NCI-H1694 (cell line): ENCODE measurements around the gene GPR137B.

ENCODE experiments used
- DNase-seq: peaks from one replicate; lab custom pipeline; 2025; lab: John Stamatoyannopoulos, UW

GPR137B gene

DNA sequence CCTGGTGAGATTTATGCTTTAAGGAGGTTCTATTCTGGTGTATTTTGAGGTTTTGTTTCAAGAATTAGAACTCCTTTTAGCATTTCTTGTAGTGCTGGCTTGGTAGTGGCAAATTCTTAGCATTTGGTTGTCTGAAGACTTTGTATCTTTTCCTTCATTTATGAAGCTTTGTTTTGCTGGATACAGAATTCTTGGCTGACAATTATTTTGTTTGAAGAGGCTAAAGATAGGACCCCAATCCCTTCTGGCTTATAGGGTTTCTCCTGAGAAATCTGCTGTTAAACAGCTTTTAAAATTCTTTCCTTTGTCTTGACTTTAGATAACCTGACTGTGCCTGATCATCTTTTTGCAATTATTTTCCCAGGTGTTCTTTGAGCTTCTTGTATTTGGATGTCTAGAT is 58.6 kb downstream of the GPR137B start:
- no peak for DNase-seq

DNA sequence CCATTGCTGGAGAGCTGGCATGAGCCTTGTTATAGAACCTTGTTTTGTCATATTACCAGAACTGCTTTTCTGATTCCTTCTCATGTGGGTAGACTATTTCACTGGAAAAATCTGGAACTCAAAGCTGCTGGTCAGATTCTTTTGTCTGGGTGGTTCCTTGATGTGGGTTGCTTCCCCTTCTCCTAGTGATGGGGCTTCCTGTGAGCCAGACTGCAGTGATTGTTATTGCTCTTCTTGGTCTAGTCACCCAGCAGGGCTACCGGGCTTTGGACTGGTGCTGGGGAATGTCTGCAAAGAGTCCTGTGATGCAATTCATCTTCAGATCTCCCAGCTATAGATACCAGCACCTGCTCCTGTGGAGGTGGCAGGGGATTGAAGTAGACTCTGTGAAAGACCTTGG is 59.4 kb downstream of the GPR137B start:
- no peak for DNase-seq

DNA sequence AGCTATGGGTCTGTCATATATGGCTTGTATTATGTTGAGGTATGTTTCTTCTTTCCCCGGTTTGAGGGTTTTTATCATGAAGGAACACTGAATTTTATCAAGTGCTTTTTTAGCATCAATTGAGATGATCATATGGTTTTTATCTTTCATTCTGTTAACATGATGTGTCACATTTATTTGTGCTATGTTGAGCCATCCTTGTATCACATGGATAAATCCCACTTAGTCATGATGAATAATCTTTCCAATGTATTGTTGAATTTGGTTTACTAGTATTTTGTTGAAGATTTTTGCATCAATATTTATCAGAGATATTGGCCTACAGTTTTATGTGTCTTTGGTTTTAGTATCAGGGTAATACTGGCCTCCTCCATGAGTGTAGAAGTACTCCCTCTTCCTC is 61.7 kb downstream of the GPR137B start:
- DNase-seq: no peak

DNA sequence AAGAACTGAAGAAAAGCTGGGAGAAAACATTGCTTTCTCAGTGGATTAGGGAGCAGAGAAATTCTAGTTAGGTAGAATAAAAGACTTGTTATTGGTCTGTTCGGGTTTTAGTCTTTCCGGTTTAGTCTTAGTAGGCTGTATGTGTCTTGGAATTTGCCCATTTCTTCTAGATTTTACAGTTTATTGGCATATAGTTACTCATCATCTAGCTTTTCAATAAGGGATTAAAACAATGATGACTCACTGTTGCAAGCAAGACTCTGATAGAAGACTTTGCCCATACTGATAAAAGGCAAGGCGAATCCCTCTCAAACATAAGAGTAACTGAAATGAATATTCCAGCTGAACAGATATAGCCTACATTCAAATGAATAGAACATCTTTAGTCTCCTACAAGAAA is 62.3 kb downstream of the GPR137B start:
- no peak for DNase-seq

DNA sequence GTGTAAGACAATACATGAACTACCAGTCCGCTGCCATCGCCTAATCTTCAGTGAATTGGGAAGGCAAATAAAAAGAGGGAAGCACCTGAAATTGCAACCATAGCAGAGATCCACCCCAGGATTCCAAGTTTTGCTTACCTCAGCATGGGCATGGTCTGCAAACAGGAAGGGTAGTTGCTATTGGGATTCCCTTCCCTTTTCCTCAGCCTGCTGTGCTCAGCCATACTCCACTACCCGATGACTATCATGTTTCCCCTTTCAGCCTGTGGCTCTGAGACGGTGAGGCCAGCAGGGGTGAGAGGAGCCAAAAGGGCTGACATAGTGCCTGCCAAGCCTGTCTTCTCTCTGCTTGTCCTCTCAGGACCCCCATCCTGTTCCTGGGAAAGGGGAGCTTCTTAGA is 64.2 kb downstream of the GPR137B start:
- no peak for DNase-seq

DNA sequence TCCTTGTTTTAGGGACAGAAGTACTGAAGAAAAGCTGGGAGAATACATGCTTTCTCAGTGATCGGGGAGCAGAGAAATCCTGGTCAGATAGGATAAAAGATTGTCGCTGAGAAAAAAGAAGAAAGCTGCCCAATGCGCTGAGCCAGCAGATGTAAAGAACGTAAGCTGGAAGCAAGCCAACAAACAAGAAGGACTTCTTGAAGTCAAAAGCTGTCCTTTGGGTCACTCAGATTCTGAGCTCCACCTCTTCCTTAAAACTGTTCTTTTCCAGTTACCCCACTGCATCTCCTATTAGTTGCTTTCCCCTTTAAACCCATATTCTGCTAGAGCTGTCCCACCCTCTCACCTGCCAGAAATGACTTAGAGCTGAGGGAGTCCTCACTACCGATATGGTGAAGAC is 64.8 kb downstream of the GPR137B start:
- DNase-seq: no peak

DNA sequence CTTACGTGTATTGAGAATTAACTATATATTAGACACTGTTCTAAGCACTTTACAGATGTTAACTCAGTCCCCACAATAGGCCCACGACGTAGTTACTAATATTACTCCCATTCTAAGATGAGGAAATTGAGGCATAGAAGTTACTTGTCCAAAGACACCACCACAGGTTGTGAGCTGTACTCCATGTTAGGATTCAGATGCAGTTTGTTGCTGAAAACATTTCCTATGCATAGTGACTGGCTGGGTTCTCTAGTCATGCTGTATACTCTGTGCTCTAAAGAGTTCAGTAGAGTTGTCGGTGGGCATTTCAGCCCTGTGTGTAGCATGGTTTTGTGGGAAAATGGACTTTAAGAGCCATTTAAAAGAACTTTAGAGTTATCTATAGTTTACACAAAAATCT is 65.2 kb downstream of the GPR137B start:
- DNase-seq: no peak

DNA sequence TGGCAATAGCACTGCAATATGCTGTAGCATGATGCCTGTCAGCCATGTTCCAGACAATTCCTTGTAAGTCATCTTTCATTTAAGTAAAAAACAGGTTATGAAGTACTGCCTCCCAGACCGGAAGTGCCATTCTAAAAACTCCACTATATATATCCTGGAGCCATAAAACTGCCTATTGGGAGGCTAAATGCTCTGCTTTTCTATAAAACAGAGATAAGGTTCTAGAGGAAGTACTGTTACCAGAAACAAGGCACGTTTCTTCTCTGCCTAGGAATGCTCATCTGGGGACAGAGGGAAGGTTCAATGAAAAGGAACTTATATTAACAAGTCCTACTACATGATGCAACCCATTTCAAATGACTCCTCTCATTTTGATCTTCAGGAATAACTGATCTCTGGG is 66.8 kb downstream of the GPR137B start:
- no peak for DNase-seq

DNA sequence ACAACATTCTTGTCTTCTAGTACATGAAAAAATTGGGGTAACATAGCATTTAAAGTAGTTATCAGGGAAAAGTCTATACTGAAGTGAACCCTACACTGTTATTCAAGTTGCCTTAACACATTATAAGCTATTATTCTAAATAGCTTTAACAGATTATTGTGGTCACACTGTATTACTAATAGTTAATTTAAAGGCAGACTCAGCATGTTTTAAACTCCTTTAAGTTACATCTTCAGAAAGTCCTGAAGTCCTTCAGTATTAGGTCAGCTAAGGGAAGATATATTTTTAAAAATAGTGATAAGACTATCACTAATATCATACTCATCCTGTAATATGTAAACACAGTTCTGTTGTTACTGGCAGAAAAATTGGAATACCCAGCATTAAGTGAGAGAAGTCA is 67.4 kb downstream of the GPR137B start:
- DNase-seq: no peak

DNA sequence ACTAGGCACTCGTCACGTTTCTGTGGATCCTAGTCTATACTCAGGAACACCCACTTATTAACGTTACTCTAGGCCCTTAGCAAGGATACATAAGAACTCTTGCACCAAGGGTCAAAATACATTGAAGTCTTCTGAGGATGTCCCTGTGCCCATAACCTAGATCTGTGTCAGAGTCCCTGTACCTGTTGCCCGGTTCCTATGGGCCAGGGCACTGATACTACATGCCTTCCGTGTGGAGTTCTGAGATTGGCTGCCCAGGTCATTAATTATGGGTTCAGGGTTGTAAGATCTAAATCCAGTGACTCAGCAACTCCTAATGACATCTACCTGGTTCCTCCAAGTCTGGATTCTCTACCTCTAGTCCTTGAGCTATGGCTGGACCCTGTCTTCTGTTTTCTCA is 69.5 kb downstream of the GPR137B start:
- DNase-seq: no peak

DNA sequence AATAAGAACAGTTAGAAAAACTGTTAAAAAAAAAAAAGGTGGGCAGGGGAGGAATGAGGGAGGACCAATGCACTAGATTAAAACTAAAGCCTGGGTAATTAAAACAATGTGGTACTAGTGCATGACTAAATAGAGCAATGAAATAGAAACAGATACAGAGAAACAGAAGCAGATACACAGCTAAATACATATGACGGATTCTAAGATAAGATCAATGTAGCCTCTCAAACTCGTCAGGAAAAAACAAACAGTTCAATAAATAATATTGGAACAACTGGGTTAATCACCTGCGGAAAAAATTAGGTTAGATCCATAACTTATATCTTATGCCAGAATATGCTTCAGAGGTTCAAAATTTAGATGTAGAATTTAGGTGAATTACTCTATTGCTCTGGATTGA is 71.2 kb downstream of the GPR137B start:
- no peak for DNase-seq

DNA sequence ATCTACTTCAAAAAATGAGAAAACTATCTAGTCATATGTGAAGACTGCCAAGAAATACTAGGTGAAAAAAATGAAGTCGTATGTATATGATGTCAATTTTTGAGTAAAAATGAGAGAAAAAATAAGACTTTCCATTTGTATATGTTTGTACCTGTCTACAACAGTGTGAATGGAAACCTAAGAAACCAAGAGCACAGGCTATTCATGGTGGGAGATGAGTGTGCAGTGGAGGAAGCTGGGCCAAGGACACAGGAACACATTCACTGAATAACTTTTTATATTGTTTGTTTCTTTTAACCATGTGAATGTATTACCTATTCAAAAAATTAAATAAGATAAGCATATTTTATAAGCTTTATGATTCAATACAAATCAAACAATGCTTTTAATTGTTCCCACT is 72.4 kb downstream of the GPR137B start:
- no peak for DNase-seq

DNA sequence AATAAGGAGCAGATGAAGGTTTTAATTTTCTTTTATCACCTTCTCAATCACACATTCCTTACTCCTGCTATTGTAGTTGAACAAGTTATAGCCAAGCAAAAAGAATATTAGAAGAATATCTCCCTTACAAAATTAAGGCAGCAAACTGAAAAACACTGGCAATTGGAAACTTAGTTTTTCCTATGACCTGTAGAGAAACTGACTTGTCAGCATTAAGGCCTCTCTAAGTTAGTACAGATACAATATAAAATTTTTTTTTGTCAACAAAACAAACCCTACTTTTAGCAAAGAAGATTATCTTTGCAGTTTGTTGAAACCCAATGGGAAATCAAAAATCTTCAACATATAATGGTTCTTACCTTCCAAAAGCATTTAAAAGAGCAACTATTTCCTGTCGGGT is 78.1 kb downstream of the GPR137B start:
- DNase-seq: no peak

DNA sequence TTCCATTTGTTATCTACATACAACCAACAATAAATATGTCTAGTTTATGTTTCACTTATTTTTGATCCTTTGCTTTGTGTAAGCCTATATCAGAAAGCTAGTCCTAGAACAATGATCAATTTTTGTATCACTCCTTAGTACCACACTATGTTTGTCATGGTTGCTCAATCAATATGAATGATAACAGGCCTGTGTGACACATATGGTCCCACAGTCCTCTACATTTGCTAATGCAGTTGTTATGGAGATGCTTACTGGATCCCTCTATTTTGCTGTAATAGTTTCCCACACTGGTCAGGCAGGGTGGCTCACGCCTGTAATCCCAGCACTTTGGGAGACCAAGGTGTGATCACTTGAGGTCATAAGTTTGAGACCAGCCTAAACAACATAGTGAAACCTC is 80.3 kb downstream of the GPR137B start:
- no peak for DNase-seq

DNA sequence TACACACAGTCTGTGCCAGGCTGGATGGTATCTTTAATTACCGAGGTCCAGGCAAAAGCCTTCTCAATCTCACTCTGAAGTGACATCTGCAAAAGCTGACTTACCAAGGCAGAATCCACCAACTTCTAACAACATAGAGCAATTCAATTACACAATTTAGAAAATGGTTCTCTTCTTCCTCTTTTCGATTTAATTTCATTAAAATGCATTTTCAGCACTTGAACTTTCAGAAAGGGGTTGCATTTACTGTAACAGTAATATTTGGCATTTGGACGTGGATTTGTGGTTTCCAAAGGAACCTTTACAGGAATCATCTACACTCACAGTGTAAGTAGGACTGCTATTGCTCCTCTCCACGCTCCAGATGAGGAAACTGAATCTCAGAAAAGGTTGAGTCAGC is 86.1 kb downstream of the GPR137B start:
- no peak for DNase-seq

DNA sequence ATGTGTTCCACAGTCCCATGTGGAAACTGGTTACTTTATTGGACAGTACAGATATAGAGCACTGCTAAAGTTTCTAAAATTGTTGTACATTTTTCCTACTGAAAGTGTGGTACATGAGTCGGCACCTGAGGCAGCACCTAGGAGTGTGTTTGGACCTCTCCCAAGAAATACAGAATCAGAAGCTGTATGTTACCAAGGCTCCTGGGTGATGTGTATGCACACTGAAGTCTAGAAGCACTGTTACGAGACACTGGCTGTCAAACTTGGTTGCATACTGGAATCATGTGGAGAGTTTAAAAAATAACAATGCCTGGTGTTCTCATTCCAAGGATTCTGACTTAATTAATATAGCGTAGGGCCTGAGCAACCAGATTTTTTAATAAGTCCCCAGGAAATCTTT is 92.8 kb downstream of the GPR137B start:
- DNase-seq: no peak

DNA sequence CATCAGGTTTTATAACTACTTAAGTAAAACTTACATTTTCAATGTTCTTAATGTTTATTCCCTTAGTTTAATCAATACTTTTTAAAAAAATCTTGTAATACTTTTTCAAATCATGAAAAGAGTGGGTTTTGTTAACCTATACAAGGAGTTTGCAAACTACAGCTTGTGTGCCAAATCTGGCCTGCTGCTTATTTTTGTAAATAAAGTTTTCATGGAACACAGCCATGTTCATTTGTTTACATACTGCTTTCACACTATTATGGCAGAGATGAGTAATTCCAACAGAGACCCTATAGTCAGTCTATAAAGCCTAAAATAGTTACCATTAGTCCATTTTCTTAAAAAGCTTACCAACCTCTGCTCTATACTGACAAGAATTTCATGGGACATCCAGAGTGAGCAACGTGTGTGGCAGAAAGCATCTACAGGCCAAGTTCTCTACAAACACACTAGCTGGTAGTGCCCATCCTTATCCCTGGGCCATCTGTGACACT is 96.8 kb downstream of the GPR137B start:
- DNase-seq: no peak

DNA sequence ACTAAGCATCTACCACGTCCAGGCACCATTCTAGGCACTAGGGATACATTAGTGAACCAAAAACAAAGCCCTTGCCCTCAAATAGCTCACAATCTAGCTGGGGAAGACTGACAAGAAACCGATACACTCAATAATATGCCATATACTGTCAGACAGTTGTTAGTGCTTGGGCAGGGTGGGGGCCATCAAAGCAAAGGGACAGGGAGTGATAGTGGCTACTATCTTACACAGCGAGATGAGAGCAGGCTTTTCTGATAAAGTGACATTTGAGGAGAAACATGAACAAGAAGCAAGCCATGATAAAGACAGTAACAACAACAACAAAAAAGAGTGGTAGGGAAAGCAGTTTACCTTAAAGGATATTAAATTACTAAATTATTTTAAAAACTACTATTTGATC is 98.3 kb downstream of the GPR137B start:
- no peak for DNase-seq

DNA sequence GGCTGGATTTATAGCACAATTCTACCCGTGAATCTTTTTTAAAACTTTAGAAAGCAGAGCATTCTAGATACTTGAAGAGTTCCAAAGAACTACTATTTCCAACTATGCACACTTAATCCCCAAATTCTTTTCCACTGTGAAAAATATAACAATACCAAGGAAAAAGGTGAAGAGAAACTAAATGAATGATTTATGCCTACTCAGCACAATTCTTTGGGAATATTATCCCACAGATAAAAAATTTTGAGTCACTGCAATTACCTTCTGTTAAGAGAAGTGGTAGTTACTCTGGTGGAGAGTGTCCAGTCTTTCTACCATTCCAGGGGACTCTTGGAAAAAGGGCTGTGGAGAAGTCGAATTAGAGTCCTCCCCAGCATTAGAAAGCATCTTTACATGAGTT is 100.2 kb downstream of the GPR137B start:
- DNase-seq: no peak

DNA sequence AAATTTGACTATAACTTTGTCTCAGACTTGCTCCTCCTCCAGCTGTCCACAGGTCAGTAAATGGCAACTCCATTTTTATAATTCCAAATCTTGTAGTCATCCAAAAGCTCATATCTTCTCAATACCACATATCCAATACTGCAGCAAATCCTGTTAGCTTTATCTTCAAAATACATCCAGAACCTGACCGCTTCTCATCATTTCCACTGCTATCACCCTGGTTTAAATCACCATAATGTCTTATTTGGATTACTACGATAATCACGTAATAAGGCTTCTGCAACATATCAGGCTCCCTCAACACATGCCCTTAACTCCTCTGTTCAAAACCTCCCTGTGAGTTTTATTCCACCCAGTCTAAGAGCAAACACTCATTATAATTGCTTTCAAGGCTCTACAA is 104.9 kb downstream of the GPR137B start:
- DNase-seq: no peak

DNA sequence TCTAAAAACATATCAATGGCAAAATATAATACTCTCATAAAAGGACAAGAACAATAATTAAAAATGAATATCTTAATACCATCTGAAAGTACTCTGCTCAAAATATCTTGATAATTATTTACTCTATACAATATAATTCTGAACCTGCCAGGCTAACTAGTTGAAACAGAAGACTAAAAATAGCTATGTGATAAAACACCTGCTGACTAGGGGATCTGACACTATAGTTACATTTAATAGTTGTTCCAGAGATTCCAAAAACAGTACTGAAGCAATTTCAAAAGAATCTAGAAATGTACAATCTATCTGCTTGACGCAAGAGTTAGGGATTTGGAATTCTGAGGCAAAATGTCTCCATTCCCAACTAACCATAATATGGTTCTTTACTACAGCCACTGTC is 109.2 kb downstream of the GPR137B start:
- DNase-seq: no peak

DNA sequence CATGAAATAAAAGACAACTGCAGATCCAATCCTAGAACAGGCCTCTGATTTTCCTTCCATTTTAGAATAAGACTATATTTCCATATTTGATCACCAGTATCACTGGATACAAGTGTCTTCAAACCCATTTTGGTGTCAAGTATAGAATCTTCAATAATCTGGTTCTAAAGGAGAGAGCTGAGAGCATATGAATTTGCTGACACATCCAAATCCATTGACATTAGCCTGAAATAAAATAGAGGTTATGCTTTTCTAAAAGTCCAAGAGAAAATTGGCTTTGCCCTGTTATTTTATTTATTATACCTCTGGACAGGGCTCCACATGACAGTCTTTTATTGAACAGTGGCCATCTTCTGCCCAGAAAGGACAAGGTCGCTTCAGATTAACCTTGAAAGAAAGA is 110.8 kb downstream of the GPR137B start:
- DNase-seq: no peak

DNA sequence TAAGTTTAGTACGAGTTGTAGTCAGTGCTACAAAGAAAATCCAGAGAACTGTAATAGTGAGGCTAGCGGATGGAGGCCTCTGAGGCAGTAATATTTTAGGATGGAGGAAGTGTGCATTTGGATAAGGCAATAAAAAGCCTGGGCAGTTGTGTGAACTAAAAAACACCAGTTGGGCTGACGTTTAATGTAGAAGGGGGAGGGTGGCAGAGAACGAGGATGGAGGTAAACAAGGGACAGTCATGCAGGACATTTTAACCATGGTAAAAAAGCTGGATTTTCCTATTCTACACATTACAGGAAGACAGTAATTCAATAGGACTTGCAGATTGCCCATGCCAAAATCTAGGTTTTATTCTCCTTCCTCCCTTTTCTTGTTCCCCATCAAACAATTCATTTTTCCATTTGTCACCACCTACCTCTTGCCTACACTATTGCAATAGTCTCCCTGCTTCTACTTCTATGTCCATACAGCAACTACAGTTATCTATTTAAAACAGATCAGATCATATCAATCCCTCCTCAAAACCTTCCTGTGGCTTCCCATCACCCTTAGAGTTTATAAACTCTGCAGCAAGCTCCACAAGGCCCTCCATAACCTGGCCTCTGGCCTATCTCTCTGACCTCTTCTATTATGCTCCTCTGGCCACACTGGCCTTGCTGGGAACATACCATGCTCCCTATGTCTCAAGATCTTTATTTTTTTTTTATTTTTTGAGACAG is 111.7 kb downstream of the GPR137B start:
- no peak for DNase-seq

DNA sequence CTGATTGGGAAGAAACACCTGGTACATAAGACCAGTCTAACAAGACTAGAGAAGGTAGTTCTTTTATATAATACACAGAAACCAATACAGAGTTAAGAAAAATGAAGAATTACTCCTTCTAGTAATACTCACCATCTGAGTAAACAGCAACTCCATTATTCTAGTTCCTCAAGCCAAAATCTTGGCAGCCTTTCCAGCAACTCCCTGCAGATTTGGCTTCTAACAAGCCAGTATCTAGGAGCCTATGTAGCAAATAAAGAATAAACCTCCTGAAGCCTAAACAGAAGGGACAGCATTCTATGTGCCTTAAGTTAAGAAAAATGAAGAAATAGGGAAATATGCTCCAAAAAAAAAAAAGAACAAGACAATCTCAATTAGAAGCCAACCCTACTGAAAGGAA is 114.9 kb downstream of the GPR137B start:
- DNase-seq: no peak
